NCI-H2171 (cell line): ENCODE measurements around the gene ZBTB49.

Experiments
- DNase-seq: peaks from one replicate; lab custom pipeline; 2025; lab: John Stamatoyannopoulos, UW

ZBTB49 gene

GRCh38 chr4:4356106-4357041 lies 66.3 kb downstream of the ZBTB49 start:
- DNase-seq, result no peak

- no peak for DNase-seq
Measured at GRCh38 chr4:4358093-4358854, 68.2 kb downstream of the ZBTB49 start.

- DNase-seq, result no peak
Measured at GRCh38 chr4:4361883-4362282, 71.8 kb downstream of the ZBTB49 start.

GRCh38 chr4:4362991-4363697 lies 73.1 kb downstream of the ZBTB49 start:
- DNase-seq, result no peak

GRCh38 chr4:4364061-4364460 lies 74.0 kb downstream of the ZBTB49 start:
- DNase-seq, result no peak

GRCh38 chr4:4364486-4365208 lies 74.6 kb downstream of the ZBTB49 start:
- DNase-seq, result no peak

- DNase-seq, result no peak
Measured at GRCh38 chr4:4368809-4369580, 78.9 kb downstream of the ZBTB49 start.
